Cortex of kidney (tissue), 1 donor: Measurements from ENCODE around the gene SLC9A2.

Experiments
- DNase-seq: peaks from one replicate; lab custom pipeline; 2025; lab: John Stamatoyannopoulos, UW

Gene SLC9A2

GRCh38 chr2:102735416-102736109, 116.2 kb downstream of the SLC9A2 start:
- no peak for DNase-seq

GRCh38 chr2:102736110-102736409, 116.7 kb downstream of the SLC9A2 start:
- no peak for DNase-seq

GRCh38 chr2:102736410-102737409, 117.4 kb downstream of the SLC9A2 start:
- no peak for DNase-seq

- no peak for DNase-seq
Measured at GRCh38 chr2:102737431-102737830, 118.1 kb downstream of the SLC9A2 start.

- no peak for DNase-seq
Measured at GRCh38 chr2:102743259-102743658, 123.9 kb downstream of the SLC9A2 start.

- no peak for DNase-seq
Measured at GRCh38 chr2:102748107-102748506, 128.8 kb downstream of the SLC9A2 start.

- no peak for DNase-seq
Measured at GRCh38 chr2:102749938-102750337, 130.6 kb downstream of the SLC9A2 start.

- DNase-seq, result no peak
Measured at GRCh38 chr2:102753563-102754159, 134.3 kb downstream of the SLC9A2 start.

GRCh38 chr2:102754456-102755145, 135.2 kb downstream of the SLC9A2 start:
- no peak for DNase-seq

GRCh38 chr2:102755284-102755683, 135.9 kb downstream of the SLC9A2 start:
- DNase-seq, result no peak

GRCh38 chr2:102758439-102758838, 139.1 kb downstream of the SLC9A2 start:
- DNase-seq, result no peak
